NOMO-1 treated with dmso at 0.1 percent for 144 hours (cell line): ENCODE results near the gene VENTX.

Source experiments
- DNase-seq: peaks from one replicate; lab custom pipeline; 2025; ENCODE audit not compliant: unreplicated experiment; lab: John Stamatoyannopoulos, UW

VENTX gene

GRCh38 chr10:133271521-133272300 is 34.1 kb downstream of the VENTX start:
- no peak for DNase-seq

- DNase-seq, result no peak
These were observed 34.8 kb downstream of the VENTX start for GRCh38 chr10:133272301-133272963.

- DNase-seq, result no peak
These were observed 35.3 kb downstream of the VENTX start for GRCh38 chr10:133272964-133273420.

- no peak for DNase-seq
These were observed 36.0 kb downstream of the VENTX start for GRCh38 chr10:133273534-133274143.

GRCh38 chr10:133274751-133275683 is 37.4 kb downstream of the VENTX start:
- peak; percentile 22 for DNase-seq

GRCh38 chr10:133275684-133276092 is 38.0 kb downstream of the VENTX start:
- DNase-seq, result no peak

GRCh38 chr10:133276100-133276434 is 38.4 kb downstream of the VENTX start:
- no peak for DNase-seq

GRCh38 chr10:133276435-133277201 is 39.0 kb downstream of the VENTX start, which contains the start of gene ADAM8:
Gene ADAM8, minus strand, starts transcription at chr10:133276868. Its CDS starts 51 bp downstream, at chr10:133276817.
- DNase-seq, result no peak

GRCh38 chr10:133277277-133277992 is 39.8 kb downstream of the VENTX start:
- no peak for DNase-seq

- DNase-seq, result no peak
These were observed 40.4 kb downstream of the VENTX start for GRCh38 chr10:133277993-133278576.

- DNase-seq, result peak; percentile 92
These were observed 41.1 kb downstream of the VENTX start for GRCh38 chr10:133278577-133279265.

GRCh38 chr10:133279326-133280226 is 41.9 kb downstream of the VENTX start:
- DNase-seq, result peak; percentile 57

GRCh38 chr10:133280391-133281059 is 42.9 kb downstream of the VENTX start:
- DNase-seq, result no peak

GRCh38 chr10:133281084-133281483 is 43.4 kb downstream of the VENTX start:
- no peak for DNase-seq

GRCh38 chr10:133281628-133282372 is 44.1 kb downstream of the VENTX start:
- no peak for DNase-seq

GRCh38 chr10:133282846-133283390 is 45.3 kb downstream of the VENTX start:
- no peak for DNase-seq
